Measurements from ENCODE around the gene IL15RA.

DNA sequence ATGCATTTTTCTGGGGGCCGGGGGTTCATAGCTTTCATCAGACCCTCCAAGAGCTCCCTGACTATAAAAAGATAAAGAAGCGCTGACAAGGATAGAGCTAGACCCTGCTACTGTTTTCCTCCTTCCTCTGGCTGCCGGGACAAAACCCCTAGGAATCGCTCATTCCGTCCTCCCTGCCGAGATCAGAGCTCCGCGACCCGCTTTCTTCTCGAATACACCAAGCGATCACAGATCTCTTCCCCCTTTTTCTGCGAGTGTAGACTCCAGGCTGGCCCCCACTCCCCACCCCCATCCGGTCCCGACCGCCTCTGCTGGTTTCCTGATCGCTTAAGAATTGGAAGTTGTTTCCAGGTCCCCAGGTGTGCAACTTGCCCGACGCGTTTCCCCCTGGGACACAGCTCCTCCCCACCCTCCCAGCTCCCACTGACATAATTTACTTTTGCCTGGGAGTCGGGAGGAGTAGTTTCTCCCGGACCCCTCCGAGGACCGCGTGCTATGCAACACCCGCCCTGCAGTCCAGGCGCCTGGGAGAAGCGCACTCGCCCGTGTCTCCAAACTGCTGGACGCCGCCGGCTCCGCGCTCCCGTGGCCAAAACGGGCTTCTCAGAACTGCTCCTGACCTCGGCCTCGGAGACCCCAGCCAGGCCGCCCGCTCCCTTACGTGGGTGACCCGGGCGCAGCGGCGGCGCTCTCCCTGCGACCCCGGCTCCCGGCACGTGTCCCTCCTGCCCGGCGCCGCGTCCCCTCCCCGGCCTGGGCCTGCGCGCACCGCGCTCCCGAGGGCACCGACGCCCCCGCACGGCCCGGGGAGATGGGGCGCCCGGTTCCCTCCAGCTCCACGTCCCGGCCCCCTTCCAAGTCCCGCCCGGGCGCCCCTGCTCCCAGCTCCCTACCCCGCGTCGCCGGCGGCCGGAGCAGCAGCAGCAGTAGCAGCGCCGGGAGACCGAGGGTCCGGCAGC is 552 bp downstream of the IL15RA start:
- TF ChIP-seq POLR2A (IDR thresholded peaks at IDR 0.05), result no peak
- TF ChIP-seq CTCF (IDR thresholded peaks at IDR 0.05), result no peak
